Endometrial microvascular endothelial cells (primary cell): Measurements from ENCODE around the gene PRAMEF8. TPM values are rescaled to one million over a fixed set of nuclear protein-coding genes. Genes with fewer than 3 reads are reported as not detected.
"Not testable (repeated sequence)": the region's sequence is repeated elsewhere in the genome, so short reads cannot be mapped to it uniquely, and the experiment has no call there.

ENCODE experiments used
- in situ Hi-C: cut with HindIII; loops from 2 replicates; pipeline ENCODE4 v1.10.0; 2017; ENCODE audit warnings: low sequenced_read_pairs, low pct_unique_long_range_greater_than_20kb; ENCODE audit errors: inconsistent ontology term
- total RNA-seq: library from RNA; depleted of rRNA; stranded (reverse); fragments of >200 nt; gene quantifications from one replicate; pipeline ENCODE4 v1.2.3, GENCODE V29; 2015; ENCODE audit errors: inconsistent ontology term

The PRAMEF8 gene
- total RNA-seq, result not detected

DNA sequence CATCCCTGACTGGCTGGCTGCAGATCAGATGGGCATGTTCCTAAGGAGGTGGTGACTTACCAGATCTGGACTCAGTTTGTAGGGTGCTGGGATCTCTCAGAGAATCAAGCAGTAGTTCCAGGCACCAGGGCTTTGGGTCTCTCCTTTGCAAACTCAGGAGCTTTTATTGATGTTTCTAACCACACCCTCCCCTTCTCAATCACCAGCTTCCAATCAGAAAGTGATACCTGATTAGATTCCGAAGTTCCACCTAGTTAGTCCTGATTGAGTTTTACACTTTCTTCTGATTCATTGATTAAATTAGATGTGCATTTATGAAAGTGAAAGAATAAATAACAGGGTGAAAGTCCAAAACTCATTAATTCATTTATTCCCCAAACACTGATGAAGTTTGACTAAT, at the start of gene PRAMEF8:
TSS of gene PRAMEF8 (minus strand) at position 101 of the 400 bp plus-strand sequence. CDS start 1,046 bp downstream, outside the sequence.
- in situ Hi-C loops, result not testable (repeated sequence)

DNA sequence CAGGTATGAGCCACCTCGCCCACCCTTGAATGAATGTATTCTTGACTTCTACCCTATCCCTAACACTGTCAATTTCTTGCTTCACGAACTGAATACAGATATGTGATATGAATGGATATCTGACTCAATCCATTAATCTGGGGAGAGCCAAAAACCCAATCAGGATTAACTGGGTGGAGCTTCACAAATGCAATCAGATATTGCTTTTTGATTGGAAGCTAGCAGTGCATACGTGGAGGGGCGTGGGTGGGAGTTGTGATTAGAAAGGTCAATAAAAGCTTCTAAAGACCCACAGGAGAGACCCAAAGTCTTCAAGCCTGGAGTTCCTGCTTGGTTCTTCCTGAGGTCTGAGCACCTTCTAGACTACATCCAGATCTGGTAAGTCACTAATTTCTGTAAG, 30.3 kb upstream of the PRAMEF8 start, which contains the start of gene PRAMEF15:
TSS of gene PRAMEF15 (plus strand) at position 301 of the 400 bp plus-strand sequence. CDS start 2,827 bp downstream, outside the sequence.
- in situ Hi-C loops, result not testable (repeated sequence)

DNA sequence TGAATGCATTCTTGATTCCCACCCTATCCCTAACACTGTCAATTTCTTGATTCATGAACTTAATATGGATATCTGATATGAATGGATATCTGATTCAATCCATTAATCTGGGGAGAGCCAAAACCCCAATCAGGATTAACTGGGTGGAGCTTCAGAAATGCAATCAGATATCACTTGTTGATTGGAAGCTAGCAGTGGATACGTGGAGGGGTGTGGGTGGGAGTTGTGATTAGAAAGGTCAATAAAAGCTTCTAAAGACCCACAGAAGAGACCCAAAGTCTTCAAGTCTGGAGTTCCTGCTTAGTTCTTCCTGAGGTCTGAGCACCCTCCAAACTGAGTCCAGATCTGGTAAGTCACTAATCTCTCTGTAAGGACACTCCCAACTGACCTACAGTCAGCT, 18.3 kb upstream of the PRAMEF8 start, which contains the start of gene PRAMEF33:
TSS of gene PRAMEF33 (plus strand) at position 301 of the 400 bp plus-strand sequence. CDS start 2,416 bp downstream, outside the sequence.
- in situ Hi-C loops, result not testable (repeated sequence)

DNA sequence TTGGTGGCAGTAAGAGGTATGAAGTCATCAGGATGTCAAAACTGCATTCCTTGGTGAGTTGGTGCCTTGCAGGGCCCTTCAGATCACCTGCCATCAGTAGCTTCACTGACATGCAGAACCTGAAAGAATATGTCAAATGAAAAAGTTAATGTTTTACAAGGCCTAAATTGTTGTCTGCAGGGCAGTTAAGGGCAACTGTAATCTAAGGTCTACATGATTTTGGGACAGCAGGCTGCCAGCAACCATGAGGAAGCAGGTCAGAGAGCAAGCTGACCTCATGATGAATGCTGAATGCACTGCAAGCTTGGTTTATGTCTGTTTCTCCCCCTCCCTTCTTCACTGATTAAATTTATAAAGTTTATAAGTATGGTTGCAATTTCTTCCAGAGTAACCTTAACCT, 17.3 kb upstream of the PRAMEF8 start:
- in situ Hi-C loops, result not testable (repeated sequence)

DNA sequence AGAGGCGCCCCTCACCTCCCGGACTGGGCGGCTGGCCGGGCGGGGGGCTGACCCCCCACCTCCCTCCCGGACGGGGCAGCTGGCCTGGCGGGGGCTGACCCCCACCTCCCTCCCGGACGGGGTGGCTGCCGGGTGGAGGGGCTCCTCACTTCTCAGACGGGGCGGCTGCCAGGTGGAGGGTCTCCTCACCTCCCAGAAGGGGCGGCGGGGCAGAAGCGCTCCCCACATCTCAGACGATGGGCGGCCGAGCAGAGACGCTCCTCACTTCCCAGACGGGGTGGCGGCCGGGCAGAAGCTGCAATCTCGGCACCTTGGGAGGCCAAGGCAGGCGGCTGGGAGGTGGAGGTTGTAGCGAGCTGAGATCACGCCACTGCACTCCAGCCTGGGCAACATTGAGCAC, 13.8 kb upstream of the PRAMEF8 start:
- in situ Hi-C loops, result not testable (repeated sequence)

DNA sequence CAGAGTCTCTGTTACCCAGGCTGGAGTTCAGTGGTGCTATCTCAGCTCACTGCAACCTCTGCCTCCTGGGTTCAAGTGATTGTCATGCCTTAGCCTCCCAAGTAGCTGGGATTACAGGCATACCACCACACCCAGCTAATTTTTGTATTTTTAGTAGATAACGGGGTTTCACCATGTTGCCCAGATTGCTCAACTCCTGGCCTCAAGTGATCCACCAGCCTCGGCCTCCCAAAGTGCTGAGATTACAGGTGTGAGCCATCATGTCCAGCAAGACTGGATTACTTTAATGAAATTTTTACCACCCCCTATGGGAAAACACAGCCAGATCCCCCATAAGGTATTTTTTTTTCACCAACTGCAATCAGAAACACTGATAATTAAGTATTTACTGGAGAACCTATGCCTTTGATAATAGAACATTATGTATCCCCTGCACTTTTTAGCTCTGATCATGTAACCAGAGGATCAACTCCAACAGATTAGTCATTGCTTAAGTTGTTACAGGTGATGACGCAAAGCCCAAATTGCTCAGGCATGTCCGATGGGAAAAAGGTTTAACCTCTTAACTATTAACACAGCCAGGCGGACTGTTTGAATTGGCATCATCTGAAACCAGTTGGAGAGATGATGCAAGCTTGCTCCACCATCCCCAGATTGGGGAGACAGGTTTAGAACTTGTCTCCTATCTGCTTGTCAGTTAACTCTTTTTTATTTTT, 12.4 kb upstream of the PRAMEF8 start:
- in situ Hi-C loops, result not testable (repeated sequence)

DNA sequence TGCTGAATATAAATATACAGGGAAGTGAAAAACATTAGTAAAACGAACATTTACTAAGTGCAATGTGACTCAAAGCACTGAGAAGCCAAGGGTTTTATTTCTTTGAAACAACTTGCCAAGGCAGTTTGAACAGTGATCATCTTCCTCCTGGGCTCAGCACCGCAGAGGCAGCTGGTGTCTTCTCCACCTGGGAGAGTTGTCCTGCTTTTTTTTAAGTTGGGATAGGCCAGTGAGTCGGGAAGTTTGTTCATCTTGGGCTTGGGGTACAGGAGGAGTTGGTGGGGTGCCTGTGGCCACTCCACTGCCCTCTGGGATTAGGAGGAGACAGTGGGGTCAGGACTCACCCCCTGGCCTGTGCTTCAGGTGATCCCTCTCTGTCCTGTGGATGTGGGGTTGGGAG, 4.1 kb upstream of the PRAMEF8 start:
- in situ Hi-C loops, result not testable (repeated sequence)

DNA sequence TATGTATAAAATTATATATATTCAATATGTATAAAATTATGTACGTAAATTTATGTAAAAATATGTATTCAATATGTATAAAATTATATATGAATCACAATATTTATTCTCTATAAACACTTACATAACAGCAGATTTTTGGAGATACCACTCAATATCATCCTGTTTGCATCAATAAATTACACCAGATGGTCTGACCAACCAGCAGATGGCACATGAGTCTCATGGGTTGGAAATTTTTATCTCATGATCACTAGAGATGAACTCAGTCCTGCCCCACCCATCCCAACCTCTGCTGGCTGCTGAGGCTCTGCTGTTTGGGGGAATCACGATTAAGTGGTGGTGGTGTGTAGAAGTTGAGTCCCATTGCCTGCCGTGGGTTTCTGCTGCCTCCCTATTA, 5.3 kb downstream of the PRAMEF8 start:
- in situ Hi-C loops, result not testable (repeated sequence)

DNA sequence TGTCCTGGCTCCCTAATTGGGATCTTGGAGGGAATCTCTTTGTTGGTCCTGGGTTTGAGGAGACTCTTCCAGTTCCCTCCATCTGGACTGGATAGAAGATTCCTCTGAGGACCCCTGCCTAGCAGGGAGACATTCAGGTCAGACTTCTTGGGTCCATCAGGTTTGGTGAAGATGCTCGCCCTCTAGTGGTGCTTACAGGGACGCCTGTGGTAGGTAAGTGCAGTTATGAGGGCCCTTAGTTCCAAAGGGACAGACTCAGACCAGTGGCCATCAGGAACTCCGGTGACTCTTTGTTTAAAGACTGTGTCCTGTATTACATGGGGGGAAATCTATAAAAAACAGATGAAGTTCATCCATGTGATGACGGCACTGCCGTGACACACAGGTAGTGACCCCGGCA, 7.9 kb downstream of the PRAMEF8 start:
- in situ Hi-C loops, result not testable (repeated sequence)

DNA sequence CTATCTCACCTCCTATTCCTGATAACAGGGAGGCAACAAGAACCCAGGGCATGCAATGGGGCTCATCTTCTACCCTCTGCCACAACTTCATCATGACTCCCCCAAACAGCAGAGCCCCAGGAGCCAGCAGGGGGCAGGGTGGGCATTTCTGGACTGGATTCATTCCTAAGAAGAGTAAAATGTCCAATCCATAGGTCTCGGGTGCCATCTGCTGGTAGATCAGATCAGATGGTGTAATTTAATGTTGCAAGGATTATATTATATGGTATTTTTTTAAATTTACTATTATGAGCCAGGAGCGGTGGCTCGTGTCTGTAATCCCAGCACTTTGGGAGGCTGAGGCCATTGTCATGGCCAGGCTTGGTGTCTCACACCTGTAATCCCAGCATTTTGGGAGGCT, 19.8 kb downstream of the PRAMEF8 start:
- in situ Hi-C loops, result not testable (repeated sequence)

DNA sequence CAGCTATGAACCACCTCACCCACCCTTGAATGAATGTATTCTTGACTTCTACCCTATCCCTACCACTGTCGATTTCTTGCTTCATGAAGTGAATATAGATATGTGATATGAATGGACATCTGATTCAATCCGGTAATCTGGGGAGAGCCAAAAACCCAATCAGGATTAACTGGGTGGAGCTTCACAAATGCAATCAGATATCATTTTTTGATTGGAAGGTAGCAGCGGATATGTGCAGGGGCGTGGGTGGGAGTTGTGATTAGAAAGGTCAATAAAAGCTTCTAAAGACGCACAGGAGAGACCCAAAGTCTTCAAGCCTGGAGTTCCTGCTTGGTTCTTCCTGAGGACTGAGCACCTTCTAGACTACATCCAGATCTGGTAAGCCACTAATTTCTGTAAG, 31.0 kb downstream of the PRAMEF8 start, which contains the start of gene PRAMEF5:
TSS of gene PRAMEF5 (plus strand) at position 301 of the 400 bp plus-strand sequence. CDS start 5,071 bp downstream, outside the sequence.
- in situ Hi-C loops, result not testable (repeated sequence)

DNA sequence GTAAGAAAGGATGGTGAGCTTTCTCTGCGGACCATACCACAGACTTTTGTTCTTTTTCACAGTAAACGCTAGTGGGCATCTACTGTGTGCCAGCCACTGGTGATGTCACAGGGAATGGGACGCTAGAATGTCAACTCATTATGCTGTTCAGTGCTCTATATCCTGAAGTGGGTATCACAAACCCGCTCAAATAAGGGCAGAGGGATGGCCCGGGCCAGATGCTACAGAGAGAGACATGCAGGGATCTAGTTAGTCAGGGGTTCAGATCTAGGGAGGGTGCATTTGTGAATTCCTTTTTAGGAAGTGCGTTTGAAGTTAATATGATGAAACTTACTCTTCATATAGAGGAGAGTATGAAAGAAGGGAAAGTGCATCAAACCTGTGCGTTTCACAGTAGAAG, 37.8 kb downstream of the PRAMEF8 start:
- in situ Hi-C loops, result not testable (repeated sequence)

DNA sequence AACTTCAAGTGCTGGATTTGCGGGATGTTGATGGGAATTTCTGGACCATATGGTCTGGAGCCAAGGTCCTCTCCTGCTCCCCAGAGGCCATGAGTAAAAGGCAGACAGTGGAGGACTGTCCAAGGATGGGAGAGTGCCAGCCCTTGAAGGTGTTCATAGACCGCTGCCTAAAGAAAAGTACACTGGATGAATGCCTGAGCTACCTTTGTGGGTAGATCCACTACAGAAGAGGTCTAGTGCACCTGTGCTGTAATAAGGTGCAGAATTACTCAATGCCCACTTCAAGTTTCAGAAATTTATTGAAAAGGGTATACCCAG, 38.4 kb downstream of the PRAMEF8 start:
- in situ Hi-C loops, result not testable (repeated sequence)

DNA sequence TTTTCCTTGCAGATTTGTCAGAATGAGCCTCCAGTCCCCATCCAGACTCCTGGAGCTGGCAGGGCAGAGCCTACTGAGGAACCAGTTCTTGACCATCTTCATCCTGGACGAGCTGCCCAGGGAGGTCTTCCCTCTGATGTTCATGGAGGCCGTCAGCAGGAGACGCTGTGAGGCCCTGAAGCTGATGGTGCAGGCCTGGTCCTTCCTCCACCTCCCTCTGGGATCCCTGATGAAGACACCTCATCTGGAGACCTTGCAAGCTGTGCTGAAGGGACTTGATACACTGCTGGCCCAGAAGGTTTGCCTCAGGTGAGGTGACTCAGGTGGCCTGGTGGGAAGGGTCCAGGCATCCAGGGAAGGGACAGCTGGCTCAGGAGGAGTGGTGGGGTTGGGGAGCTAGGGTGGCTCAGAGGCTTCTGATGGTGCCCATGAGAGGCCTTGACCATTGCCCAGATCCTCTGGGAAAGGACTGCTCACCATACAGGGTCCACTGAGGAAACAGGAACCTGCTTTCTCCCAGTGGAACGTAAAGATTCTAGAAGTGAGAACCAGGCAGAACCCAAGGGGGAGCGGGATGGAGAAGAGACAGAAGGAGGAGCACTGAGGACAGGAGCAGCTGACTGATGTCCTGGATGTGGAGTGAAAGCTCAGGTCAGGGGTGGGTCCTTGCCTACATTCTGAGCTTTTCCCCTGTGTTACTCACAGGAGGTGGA, 38.9 kb downstream of the PRAMEF8 start:
- in situ Hi-C loops, result not testable (repeated sequence)

DNA sequence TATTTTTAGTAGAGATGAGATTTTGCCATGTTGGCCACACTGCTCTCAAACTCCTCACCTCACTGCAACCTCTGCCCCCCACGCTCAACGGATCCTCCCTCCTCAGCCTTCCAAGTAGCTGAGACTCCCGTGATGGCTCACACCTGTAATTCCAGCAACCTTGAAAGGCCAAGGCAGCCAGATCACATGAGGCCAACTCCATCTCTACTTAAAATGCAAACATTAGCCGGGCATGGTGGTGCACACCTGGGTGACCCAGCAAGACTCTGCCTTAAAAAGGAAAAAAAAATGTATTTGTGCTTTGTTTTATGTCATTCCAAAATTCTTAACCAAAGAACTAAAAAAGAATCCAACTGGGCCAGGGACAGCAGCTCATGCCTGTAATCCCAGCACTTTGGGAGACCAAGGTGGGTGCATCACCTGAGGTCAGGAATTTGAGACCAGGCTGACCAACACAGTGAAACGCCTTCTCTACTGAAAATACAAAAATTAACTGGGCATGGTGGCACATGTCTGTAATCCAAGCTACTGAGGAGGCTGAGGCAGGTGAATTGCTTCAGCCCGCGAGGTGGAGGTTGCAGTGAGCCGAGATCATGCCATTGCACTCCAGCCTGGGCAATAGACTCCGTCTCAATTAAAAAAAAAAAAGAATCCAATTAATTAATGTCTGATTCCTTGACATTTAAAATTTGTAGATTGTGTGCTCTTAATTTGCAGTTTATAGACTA, 41.2 kb downstream of the PRAMEF8 start:
- in situ Hi-C loops, result not testable (repeated sequence)

DNA sequence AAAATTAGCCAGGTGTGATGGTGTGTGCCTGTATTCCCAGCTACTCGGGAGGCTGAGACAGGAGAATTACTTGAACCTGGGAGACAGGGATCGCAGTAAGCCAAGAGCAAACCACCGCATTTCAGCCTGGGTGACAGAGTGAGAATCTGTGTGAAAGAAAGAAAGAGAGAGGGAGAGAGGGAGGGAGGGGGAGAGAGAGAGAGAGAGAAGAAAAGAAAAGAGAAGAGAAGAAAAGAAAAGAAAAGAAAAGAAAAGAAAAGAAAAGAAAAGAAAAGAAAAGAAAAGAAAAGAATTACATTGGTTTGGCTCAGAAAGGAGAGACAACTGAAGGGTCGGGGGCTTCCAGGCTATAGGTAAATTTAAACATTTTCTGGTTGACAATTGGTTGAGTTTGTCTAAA, 45.3 kb downstream of the PRAMEF8 start:
- in situ Hi-C loops, result not testable (repeated sequence)

DNA sequence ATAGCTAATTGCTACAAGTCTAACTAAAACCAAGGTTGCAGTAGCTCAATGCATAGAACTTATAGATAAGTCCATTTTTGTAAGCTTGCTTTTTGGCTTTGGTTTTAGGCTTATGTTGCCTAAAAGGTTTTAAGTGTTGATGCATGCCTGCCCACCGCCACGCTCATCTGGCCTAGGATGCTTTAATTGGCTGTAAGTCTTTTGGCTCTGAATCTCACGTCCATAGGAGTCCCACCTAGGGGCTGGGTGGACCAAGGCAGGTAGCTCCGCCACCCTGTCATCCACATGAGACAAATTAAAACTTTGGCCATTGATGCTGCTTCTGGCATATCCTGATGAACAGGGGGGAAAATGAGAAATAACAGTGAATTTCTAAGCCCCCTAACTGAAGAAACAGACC, 47.4 kb downstream of the PRAMEF8 start:
- in situ Hi-C loops, result not testable (repeated sequence)

DNA sequence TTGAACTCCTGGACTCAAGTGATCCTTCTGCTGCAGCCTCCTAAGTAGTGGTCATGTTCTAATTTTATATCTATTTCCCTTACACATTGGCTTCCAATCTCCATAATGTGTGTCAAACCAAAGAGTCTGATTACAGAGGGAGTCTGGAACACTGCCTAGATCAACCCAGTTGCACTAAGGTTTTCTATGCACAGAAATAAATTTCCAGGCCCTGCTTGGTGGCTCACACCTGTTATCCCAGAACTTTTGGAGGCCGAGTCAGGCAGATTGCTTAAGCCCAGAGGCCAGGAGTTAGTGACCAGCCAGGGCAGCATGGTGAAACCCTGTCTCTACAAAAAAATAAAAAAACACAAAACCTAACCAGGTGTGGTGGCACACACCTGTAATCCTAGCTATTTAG, 50.9 kb downstream of the PRAMEF8 start:
- in situ Hi-C loops, result not testable (repeated sequence)

DNA sequence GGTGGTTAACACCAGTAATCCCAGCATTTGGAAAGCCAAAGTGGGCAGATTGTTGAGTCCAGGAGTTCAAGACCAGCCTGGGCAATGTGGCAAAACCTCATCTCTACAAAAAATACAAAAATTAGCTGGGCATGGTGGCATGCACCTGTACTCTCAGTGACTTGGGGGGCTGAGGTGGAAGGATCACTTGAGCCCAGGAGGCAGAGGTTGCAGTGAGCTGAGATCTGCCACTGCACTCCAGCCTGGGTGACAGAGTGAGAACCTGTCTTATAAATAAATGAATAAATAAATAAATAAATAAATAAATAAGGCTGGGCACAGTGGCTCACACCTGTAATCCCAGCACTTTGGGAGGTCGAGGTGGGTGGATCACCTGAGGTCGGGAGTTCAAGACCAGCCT, 52.9 kb downstream of the PRAMEF8 start:
- in situ Hi-C loops, result not testable (repeated sequence)
